ENCODE data around the gene USP43.

The USP43 gene

GRCh38 chr17:9705745-9706144 is 60.4 kb downstream of the USP43 start:
- Histone ChIP-seq H2AFZ (ENCODE audit: low read depth, low read length) (no peak overlapping the region), H4K20me1 (ENCODE audit: insufficient read depth, low read length) (no peaks in the 10 kb centered on the region), H3K4me2 (ENCODE audit: low read length) (no peak overlapping the region), H3K27ac (ENCODE audit: low read length) (no peak overlapping the region), H3K4me1 (ENCODE audit: low read length) (no peaks in the 10 kb centered on the region), H3K79me2 (ENCODE audit: low read length) (no peaks in the 10 kb centered on the region), H3K9ac (ENCODE audit: low read length) (no peak overlapping the region), H3K36me3 (replicated peaks; ENCODE audit: low read depth, low read length) (no peaks in the 10 kb centered on the region), H3K27me3 (ENCODE audit: low read depth, low read length) (no peaks in the 10 kb centered on the region), H3K9me3 (ENCODE audit: insufficient read depth, low read length) (no peaks in the 10 kb centered on the region), H3K4me3 (ENCODE audit: low read length) (no peak overlapping the region)
- TF ChIP-seq CTCF (IDR thresholded peaks at IDR 0.05; ENCODE audit: low read depth, low read length) (no peak), EZH2phosphoT487 (IDR thresholded peaks at IDR 0.05; ENCODE audit: low read depth) (no peak)

GRCh38 chr17:9707948-9708347 is 62.6 kb downstream of the USP43 start:
- no peaks in the 10 kb centered on the region for H3K9me3 ChIP-seq (ENCODE audit: insufficient read depth, low read length)
- H3K4me2 ChIP-seq (ENCODE audit: low read length), result no peak overlapping the region
- TF ChIP-seq CTCF (IDR thresholded peaks at IDR 0.05; ENCODE audit: low read depth, low read length), result no peak
- TF ChIP-seq EZH2phosphoT487 (IDR thresholded peaks at IDR 0.05; ENCODE audit: low read depth), result no peak
- H3K9ac ChIP-seq (ENCODE audit: low read length), result no peak overlapping the region
- no peak overlapping the region for H3K27ac ChIP-seq (ENCODE audit: low read length)
- no peaks in the 10 kb centered on the region for H3K27me3 ChIP-seq (ENCODE audit: low read depth, low read length)
- H3K4me1 ChIP-seq (ENCODE audit: low read length), result no peaks in the 10 kb centered on the region
- H4K20me1 ChIP-seq (ENCODE audit: insufficient read depth, low read length), result no peaks in the 10 kb centered on the region
- no peak overlapping the region for H2AFZ ChIP-seq (ENCODE audit: low read depth, low read length)
- no peaks in the 10 kb centered on the region for H3K36me3 ChIP-seq (replicated peaks; ENCODE audit: low read depth, low read length)
- H3K4me3 ChIP-seq (ENCODE audit: low read length), result no peak overlapping the region
- no peaks in the 10 kb centered on the region for H3K79me2 ChIP-seq (ENCODE audit: low read length)

GRCh38 chr17:9714801-9715200 is 69.5 kb downstream of the USP43 start:
- Histone ChIP-seq H3K36me3 (replicated peaks; ENCODE audit: low read depth, low read length) (no peaks in the 10 kb centered on the region), H3K4me2 (ENCODE audit: low read length) (no peak overlapping the region), H3K4me3 (ENCODE audit: low read length) (no peak overlapping the region), H3K9me3 (ENCODE audit: insufficient read depth, low read length) (no peaks in the 10 kb centered on the region), H4K20me1 (ENCODE audit: insufficient read depth, low read length) (no peaks in the 10 kb centered on the region), H2AFZ (ENCODE audit: low read depth, low read length) (no peak overlapping the region), H3K27ac (ENCODE audit: low read length) (no peak overlapping the region), H3K27me3 (ENCODE audit: low read depth, low read length) (no peaks in the 10 kb centered on the region), H3K9ac (ENCODE audit: low read length) (no peak overlapping the region), H3K4me1 (ENCODE audit: low read length) (no peaks in the 10 kb centered on the region), H3K79me2 (ENCODE audit: low read length) (no peaks in the 10 kb centered on the region)
- no peak for TF ChIP-seq EZH2phosphoT487 (IDR thresholded peaks at IDR 0.05; ENCODE audit: low read depth)
- TF ChIP-seq CTCF (IDR thresholded peaks at IDR 0.05; ENCODE audit: low read depth, low read length), result no peak

- Histone ChIP-seq H3K4me1 (ENCODE audit: low read length) (no peaks in the 10 kb centered on the region), H3K36me3 (replicated peaks; ENCODE audit: low read depth, low read length) (no peaks in the 10 kb centered on the region), H3K79me2 (ENCODE audit: low read length) (no peaks in the 10 kb centered on the region), H4K20me1 (ENCODE audit: insufficient read depth, low read length) (no peaks in the 10 kb centered on the region), H3K4me2 (ENCODE audit: low read length) (no peak overlapping the region), H3K27me3 (ENCODE audit: low read depth, low read length) (no peaks in the 10 kb centered on the region), H3K27ac (ENCODE audit: low read length) (no peak overlapping the region), H2AFZ (ENCODE audit: low read depth, low read length) (no peak overlapping the region), H3K4me3 (ENCODE audit: low read length) (no peak overlapping the region), H3K9ac (ENCODE audit: low read length) (no peak overlapping the region), H3K9me3 (ENCODE audit: insufficient read depth, low read length) (no peaks in the 10 kb centered on the region)
- TF ChIP-seq CTCF (IDR thresholded peaks at IDR 0.05; ENCODE audit: low read depth, low read length), result no peak
- TF ChIP-seq EZH2phosphoT487 (IDR thresholded peaks at IDR 0.05; ENCODE audit: low read depth), result no peak
Observed at GRCh38 chr17:9715503-9716016, 70.2 kb downstream of the USP43 start.

Data from OCI-LY3 (cell line).